ENCODE data around the gene HDAC7.

DNA sequence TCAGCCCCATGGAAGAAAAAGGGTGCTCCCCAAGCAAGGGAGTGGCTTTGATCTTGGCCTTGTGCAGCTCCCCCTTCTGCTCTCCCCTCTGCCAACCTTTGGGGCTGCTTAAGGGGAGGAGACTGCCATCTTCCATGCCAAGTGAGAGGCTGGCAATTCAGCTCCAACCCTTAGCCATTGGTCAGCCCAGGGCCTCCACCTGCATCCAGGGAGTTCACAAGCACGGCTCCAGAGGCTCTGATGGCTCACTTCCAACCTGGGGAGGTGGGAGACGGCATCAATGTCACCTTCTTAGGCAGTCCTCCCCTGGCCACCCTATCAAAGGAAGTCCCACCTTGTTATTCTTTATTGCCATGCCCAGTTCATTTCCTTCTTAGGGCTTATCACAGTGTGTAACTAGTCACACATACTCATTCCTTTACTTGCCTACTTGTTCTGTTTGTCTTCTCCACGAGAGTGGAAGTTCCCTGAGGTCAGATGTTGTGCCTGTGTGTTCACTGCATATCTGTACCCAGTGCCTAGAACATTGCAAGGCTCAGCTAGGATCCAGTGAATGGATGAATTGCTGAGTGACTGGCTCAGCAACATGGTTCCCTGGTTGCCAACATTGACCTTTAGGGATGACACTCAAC, 5.0 kb downstream of the HDAC7 start:
- TF ChIP-seq POLR2A (IDR thresholded peaks at IDR 0.05), result no peak
- TF ChIP-seq CTCF (IDR thresholded peaks at IDR 0.05), result no peak

Data from prostate gland (tissue), 2 donors.